ENCODE data around the gene DPP7. TPM values are rescaled to one million over a fixed set of nuclear protein-coding genes. Genes with fewer than 3 reads are reported as not detected.

DPP7 gene
- total RNA-seq, 1 donor from 2014 or later: 86.7 TPM

DNA sequence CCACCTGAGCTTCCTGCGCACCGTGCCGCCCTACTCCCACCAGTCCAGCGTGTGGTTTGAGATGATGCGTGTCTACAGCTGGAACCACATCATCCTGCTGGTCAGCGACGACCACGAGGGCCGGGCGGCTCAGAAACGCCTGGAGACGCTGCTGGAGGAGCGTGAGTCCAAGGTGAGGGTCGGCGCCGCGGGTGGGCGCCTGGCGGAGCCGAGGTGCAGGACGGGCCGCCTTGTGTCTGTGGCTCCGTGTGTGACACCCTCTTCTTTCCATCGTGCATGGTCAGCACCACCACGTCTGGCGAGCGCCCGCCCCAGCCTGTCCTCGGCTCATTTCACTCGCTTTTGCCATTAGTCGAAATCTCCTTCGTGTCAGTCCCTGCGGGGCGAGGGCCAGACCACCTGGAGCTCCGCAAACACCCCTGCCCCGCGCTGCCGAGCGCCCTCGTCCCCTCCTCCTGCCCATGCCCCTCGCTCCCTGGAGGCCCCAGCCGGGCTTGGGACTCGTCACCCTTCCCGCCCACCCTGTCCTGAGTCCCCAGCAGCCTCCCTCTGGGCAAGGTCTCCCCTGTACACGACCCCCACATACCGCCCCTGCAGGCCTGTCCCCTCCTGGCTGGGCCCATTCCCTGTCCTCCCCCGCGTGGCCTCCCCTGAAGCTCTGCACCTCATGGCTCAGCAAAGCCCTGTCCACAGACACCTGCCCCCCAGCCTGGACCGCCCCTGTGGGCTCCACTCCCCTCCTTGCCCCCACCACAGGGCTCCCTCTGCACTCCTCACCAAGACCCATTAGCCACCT, 31.4 kb upstream of the DPP7 start:
- no peaks in the 10 kb centered on the region for H3K9me3 Mint-ChIP-seq
- no peak overlapping the region for H3K27ac Mint-ChIP-seq
- no peaks in the 10 kb centered on the region for H3K36me3 Mint-ChIP-seq
- H3K4me1 Mint-ChIP-seq (ENCODE audit: unreplicated experiment): no peaks in the 10 kb centered on the region
- no peak overlapping the region for H3K4me3 Mint-ChIP-seq
- DNase-seq (ENCODE audit: extremely low spot score, unreplicated experiment): no peak
- TF ChIP-seq, protein P1, sequence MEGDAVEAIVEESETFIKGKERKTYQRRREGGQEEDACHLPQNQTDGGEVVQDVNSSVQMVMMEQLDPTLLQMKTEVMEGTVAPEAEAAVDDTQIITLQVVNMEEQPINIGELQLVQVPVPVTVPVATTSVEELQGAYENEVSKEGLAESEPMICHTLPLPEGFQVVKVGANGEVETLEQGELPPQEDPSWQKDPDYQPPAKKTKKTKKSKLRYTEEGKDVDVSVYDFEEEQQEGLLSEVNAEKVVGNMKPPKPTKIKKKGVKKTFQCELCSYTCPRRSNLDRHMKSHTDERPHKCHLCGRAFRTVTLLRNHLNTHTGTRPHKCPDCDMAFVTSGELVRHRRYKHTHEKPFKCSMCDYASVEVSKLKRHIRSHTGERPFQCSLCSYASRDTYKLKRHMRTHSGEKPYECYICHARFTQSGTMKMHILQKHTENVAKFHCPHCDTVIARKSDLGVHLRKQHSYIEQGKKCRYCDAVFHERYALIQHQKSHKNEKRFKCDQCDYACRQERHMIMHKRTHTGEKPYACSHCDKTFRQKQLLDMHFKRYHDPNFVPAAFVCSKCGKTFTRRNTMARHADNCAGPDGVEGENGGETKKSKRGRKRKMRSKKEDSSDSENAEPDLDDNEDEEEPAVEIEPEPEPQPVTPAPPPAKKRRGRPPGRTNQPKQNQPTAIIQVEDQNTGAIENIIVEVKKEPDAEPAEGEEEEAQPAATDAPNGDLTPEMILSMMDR (conservative IDR thresholded peaks at IDR 0.05): no peak
- peaks cover 39% of the 10 kb centered on the region for H3K27me3 Mint-ChIP-seq

- DNase-seq (ENCODE audit: extremely low spot score, unreplicated experiment): no peak
- TF ChIP-seq, protein P1 (conservative IDR thresholded peaks at IDR 0.05): no peak
- Mint-ChIP-seq H3K27me3 (peaks cover 57% of the 10 kb centered on the region), H3K27ac (no peak overlapping the region), H3K9me3 (no peaks in the 10 kb centered on the region), H3K4me1 (ENCODE audit: unreplicated experiment) (no peaks in the 10 kb centered on the region), H3K36me3 (no peaks in the 10 kb centered on the region), H3K4me3 (no peak overlapping the region)
Observed at GRCh38 chr9:137143459-137143858, 28.9 kb upstream of the DPP7 start.

GRCh38 chr9:137141976-137142936, 27.7 kb upstream of the DPP7 start:
- peaks cover 63% of the 10 kb centered on the region for H3K27me3 Mint-ChIP-seq
- no peak overlapping the region for H3K4me3 Mint-ChIP-seq
- DNase-seq (ENCODE audit: extremely low spot score, unreplicated experiment): no peak
- H3K4me1 Mint-ChIP-seq (ENCODE audit: unreplicated experiment): no peaks in the 10 kb centered on the region
- no peaks in the 10 kb centered on the region for H3K9me3 Mint-ChIP-seq
- TF ChIP-seq, protein P1 (conservative IDR thresholded peaks at IDR 0.05): no peak
- no peaks in the 10 kb centered on the region for H3K36me3 Mint-ChIP-seq
- H3K27ac Mint-ChIP-seq: no peak overlapping the region

GRCh38 chr9:137141050-137141810, 26.7 kb upstream of the DPP7 start:
- no peaks in the 10 kb centered on the region for H3K36me3 Mint-ChIP-seq

More at GRCh38 chr9:137141050-137141810, 26.7 kb upstream of the DPP7 start:
- Mint-ChIP-seq H3K27me3 (peaks cover 70% of the 10 kb centered on the region), H3K4me1 (ENCODE audit: unreplicated experiment) (no peaks in the 10 kb centered on the region), H3K9me3 (no peaks in the 10 kb centered on the region), H3K4me3 (no peak overlapping the region), H3K27ac (no peak overlapping the region)
- DNase-seq (ENCODE audit: extremely low spot score, unreplicated experiment): no peak
- TF ChIP-seq, protein P1 (conservative IDR thresholded peaks at IDR 0.05): no peak
